ENCODE results near the gene FAM114A1.
"Not testable (repeated sequence)": the region's sequence is repeated elsewhere in the genome, so short reads cannot be mapped to it uniquely, and the experiment has no call there.

FAM114A1 gene

GRCh38 chr4:38905652-38906385 is 38.2 kb downstream of the FAM114A1 start:
- DNase-seq, result no peak

GRCh38 chr4:38907696-38908270 is 40.2 kb downstream of the FAM114A1 start:
- no peak for DNase-seq

GRCh38 chr4:38909015-38909414 is 41.4 kb downstream of the FAM114A1 start:
- DNase-seq, result no peak

GRCh38 chr4:38911257-38911656 is 43.7 kb downstream of the FAM114A1 start:
- no peak for DNase-seq

GRCh38 chr4:38914854-38915253 is 47.2 kb downstream of the FAM114A1 start:
- no peak for DNase-seq

GRCh38 chr4:38916267-38916666 is 48.7 kb downstream of the FAM114A1 start:
- DNase-seq, result not testable (repeated sequence)

- DNase-seq, result peak; percentile 22
Measured at GRCh38 chr4:38917481-38918025, 49.9 kb downstream of the FAM114A1 start.

- DNase-seq, result peak; percentile 7
Measured at GRCh38 chr4:38919494-38919893, 51.9 kb downstream of the FAM114A1 start.

- peak; percentile 15 for DNase-seq
Measured at GRCh38 chr4:38920186-38920585, 52.6 kb downstream of the FAM114A1 start.

GRCh38 chr4:38920677-38921076 is 53.1 kb downstream of the FAM114A1 start:
- no peak for DNase-seq

- DNase-seq, result no peak
Measured at GRCh38 chr4:38921151-38921550, 53.5 kb downstream of the FAM114A1 start.

GRCh38 chr4:38923746-38924145 is 56.1 kb downstream of the FAM114A1 start:
- no peak for DNase-seq

- no peak for DNase-seq
Measured at GRCh38 chr4:38924353-38924752, 56.7 kb downstream of the FAM114A1 start.

- DNase-seq, result no peak
Measured at GRCh38 chr4:38925492-38926413, 58.1 kb downstream of the FAM114A1 start.

GRCh38 chr4:38926896-38927295 is 59.3 kb downstream of the FAM114A1 start:
- DNase-seq, result no peak

GRCh38 chr4:38928568-38928967 is 61.0 kb downstream of the FAM114A1 start:
- no peak for DNase-seq

- no peak for DNase-seq
Measured at GRCh38 chr4:38928974-38929373, 61.4 kb downstream of the FAM114A1 start.

GRCh38 chr4:38930204-38930603 is 62.6 kb downstream of the FAM114A1 start:
- no peak for DNase-seq

- DNase-seq, result no peak
Measured at GRCh38 chr4:38930707-38931106, 63.1 kb downstream of the FAM114A1 start.

- no peak for DNase-seq
Measured at GRCh38 chr4:38931125-38931524, 63.5 kb downstream of the FAM114A1 start.

GRCh38 chr4:38935391-38936073 is 67.9 kb downstream of the FAM114A1 start:
- DNase-seq, result no peak

GRCh38 chr4:38939165-38939564 is 71.6 kb downstream of the FAM114A1 start:
- no peak for DNase-seq

- DNase-seq, result no peak
Measured at GRCh38 chr4:38940476-38940875, 72.9 kb downstream of the FAM114A1 start.

Measured in fibroblast of skin of right biceps (primary cell).